Gastroesophageal sphincter (tissue), 4 donors: ENCODE data around the gene AUTS2. TPM values are rescaled to one million over a fixed set of nuclear protein-coding genes. Genes with fewer than 3 reads are reported as not detected.

ENCODE experiments used
- ATAC-seq: fragments of 150-250 bp; one replicate; pipeline ENCODE4 v1.9.1; 2016; ENCODE audit warnings: mild to moderate bottlenecking, moderate library complexity
- H3K27ac ChIP-seq, 4 donors: fragments of 200-600 bp; sonication (generic) in 3 of 4; 1 replicate in 3 of 4; 2 replicates in 1 of 4; pipeline ENCODE4 v1.5.1; 2016 to 2019
- H3K27me3 ChIP-seq: fragments of 200-600 bp; sonication (generic); one replicate; pipeline ENCODE4 v1.5.1; 2019
- H3K36me3 ChIP-seq, 2 donors: fragments of 200-600 bp; sonication (generic); one replicate each; pipeline ENCODE4 v1.5.1; 2019; ENCODE audit warnings: control low read depth in 1 of 2
- H3K4me1 ChIP-seq, 3 donors: fragments of 200-600 bp; sonication (generic); 1 replicate in 2 of 3; 2 replicates in 1 of 3; pipeline ENCODE4 v1.5.1; 2016 to 2019; ENCODE audit warnings: control low read depth in 2 of 3
- H3K4me3 ChIP-seq, 2 donors: fragments of 200-600 bp; sonication (generic); one replicate each; pipeline ENCODE4 v1.5.1; 2019; ENCODE audit warnings: mild to moderate bottlenecking in 1 of 2, moderate library complexity in 1 of 2
- H3K9me3 ChIP-seq, 3 donors: fragments of 200-600 bp; sonication (generic); one replicate each; pipeline ENCODE4 v1.5.1; 2017 to 2019; ENCODE audit warnings: control low read depth in 2 of 3
- EP300 ChIP-seq: sonication (generic); formaldehyde crosslinking; IDR thresholded peaks from one replicate; pipeline ENCODE4 v1.6.1; 2017; ENCODE audit warnings: antibody characterized with exemption, mild to moderate bottlenecking
- POLR2A ChIP-seq, 2 donors: fragments of 450-650 bp; IDR thresholded peaks; one replicate each; pipeline ENCODE4 v1.6.1; 2017; ENCODE audit warnings: antibody characterized with exemption in 2 of 2, mild to moderate bottlenecking in 2 of 2, moderate library complexity in 1 of 2
- POLR2AphosphoS5 ChIP-seq: sonication (generic); formaldehyde crosslinking; IDR thresholded peaks from one replicate; pipeline ENCODE4 v1.6.1; 2017; ENCODE audit warnings: antibody characterized with exemption
- WGBS, 2 donors: methylation state at CpG; one replicate each; pipeline ENCODE4 v1.1.5; 2018; ENCODE audit warnings: low coverage in 1 of 2; 5-methylcytosine and 5-hydroxymethylcytosine counted together
- total RNA-seq, 4 donors: library from RNA; depleted of rRNA; stranded (reverse); fragments of >200 nt; gene quantifications; one replicate each; pipeline ENCODE4 v1.1.0, GENCODE V29; 2016
- TF ChIP-seq, protein P1 (sequence below), 4 experiments: fragments of 200-600 bp in 2 of 4; fragments of 450-650 bp in 2 of 4; sonication (generic) in 1 of 4; IDR thresholded peaks; one replicate each; pipeline ENCODE4 v1.5.1; 2017 to 2019; ENCODE audit warnings: antibody characterized with exemption in 4 of 4, mild to moderate bottlenecking in 2 of 4, moderate library complexity in 2 of 4

AUTS2 gene
- total RNA-seq, 4 donors from 2014 or later = 12.2 to 48.7 (median 44.1) TPM

DNA sequence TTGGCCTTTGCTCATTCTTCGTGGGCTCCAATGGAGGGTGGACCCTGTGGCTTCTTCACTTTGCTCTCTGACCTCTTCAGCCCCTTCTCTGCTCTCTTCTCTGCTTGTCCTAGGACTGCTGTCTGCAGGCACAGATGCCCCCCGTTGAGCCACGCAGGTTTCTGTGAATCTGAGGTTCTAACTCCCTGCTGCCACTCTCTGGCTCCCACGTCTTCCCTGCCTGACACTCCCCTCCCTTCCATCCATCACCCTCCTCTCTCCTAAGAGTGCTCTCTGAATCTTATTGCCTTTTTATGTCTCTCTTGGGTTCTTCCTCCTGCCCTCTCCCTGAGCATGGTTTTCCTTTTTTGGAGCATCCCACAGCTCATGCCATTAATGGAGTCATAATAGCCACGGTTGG is 1034.1 kb downstream of the AUTS2 start:
- WGBS, 2 donors = 92 to 93% methylated on average over 4 to 5 of the region's 5 CpGs
- Histone ChIP-seq H3K4me1 (no peaks in the 10 kb centered on the region), H3K9me3 (no peaks in the 10 kb centered on the region), H3K27me3 (no peaks in the 10 kb centered on the region), H3K36me3 (no peaks in the 10 kb centered on the region), H3K4me3 (no peak overlapping the region), H3K27ac (no peak overlapping the region)
- TF ChIP-seq, protein P1, sequence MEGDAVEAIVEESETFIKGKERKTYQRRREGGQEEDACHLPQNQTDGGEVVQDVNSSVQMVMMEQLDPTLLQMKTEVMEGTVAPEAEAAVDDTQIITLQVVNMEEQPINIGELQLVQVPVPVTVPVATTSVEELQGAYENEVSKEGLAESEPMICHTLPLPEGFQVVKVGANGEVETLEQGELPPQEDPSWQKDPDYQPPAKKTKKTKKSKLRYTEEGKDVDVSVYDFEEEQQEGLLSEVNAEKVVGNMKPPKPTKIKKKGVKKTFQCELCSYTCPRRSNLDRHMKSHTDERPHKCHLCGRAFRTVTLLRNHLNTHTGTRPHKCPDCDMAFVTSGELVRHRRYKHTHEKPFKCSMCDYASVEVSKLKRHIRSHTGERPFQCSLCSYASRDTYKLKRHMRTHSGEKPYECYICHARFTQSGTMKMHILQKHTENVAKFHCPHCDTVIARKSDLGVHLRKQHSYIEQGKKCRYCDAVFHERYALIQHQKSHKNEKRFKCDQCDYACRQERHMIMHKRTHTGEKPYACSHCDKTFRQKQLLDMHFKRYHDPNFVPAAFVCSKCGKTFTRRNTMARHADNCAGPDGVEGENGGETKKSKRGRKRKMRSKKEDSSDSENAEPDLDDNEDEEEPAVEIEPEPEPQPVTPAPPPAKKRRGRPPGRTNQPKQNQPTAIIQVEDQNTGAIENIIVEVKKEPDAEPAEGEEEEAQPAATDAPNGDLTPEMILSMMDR (IDR thresholded peaks at IDR 0.05) = no peak
- TF ChIP-seq EP300 (no peak), POLR2A (IDR thresholded peaks at IDR 0.05) (no peak), POLR2AphosphoS5 (no peak)
- ATAC-seq = no peak

DNA sequence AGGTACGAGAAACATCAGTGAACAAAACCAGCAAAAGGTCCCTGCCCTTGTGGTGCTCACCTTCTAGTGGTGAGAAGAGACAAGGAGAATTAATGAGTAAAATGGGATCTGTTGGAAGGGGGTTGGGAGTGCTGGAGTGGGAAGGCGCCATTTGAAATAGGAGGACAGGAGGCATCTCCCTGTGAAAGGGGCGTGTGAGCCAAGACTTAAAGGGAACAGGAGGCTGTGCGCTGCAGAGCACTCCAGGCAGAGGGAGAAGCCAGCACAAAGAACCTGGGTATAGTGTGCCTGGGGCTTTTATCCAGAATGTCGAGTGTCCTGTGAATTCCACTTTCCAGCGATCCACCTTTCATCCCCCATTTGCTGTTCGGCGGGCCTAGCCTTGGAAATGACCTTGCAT is 1035.8 kb downstream of the AUTS2 start:
- no peak for ATAC-seq
- TF ChIP-seq EP300 (no peak), POLR2A (IDR thresholded peaks at IDR 0.05) (no peak)
- TF ChIP-seq, protein P1 (IDR thresholded peaks at IDR 0.05) = no peak
- no peaks in the 10 kb centered on the region for H3K36me3 ChIP-seq
- H3K27ac ChIP-seq = no peak overlapping the region
- H3K9me3 ChIP-seq = no peaks in the 10 kb centered on the region
- H3K4me3 ChIP-seq = no peak overlapping the region
- H3K27me3 ChIP-seq = no peaks in the 10 kb centered on the region
- WGBS, 2 donors = 94 to 97% methylated on average over 6 to 7 of the region's 8 CpGs
- H3K4me1 ChIP-seq = peaks cover 0 to 13% (median 0%) of the 10 kb centered on the region in 3 donors

DNA sequence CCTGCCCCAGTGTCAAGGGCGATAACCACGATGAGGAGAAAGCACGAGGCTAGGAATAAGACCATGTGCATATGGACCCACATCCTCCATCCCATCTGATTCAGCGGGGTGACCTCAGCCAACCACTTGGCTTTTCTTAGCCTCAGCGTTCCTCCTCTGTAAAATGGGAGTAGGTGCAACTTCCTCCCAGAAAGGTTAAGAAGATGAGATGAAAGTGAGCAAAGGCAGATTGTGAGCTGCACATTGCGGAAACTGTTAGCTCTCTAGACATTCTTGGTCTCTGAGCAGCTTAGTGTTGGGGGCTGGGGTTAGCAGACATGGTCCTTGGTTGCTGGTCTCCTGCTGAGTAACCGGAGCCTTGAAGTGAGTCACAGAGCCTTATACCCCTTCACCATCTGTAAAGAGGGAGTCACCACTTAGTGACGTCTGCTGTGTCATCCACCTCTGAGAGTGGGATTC is 1036.4 kb downstream of the AUTS2 start:
- TF ChIP-seq EP300 (no peak), POLR2AphosphoS5 (no peak), POLR2A (IDR thresholded peaks at IDR 0.05) (no peak)
- TF ChIP-seq, protein P1 (IDR thresholded peaks at IDR 0.05) = no peak
- Histone ChIP-seq H3K27me3 (no peaks in the 10 kb centered on the region), H3K4me3 (no peak overlapping the region), H3K36me3 (no peaks in the 10 kb centered on the region), H3K9me3 (no peaks in the 10 kb centered on the region), H3K27ac (no peak overlapping the region), H3K4me1 (peaks cover 0 to 13% (median 0%) of the 10 kb centered on the region in 3 donors)
- ATAC-seq = no peak
- WGBS, 2 donors = 80 to 94% methylated on average over 2 to 6 of the region's 8 CpGs

DNA sequence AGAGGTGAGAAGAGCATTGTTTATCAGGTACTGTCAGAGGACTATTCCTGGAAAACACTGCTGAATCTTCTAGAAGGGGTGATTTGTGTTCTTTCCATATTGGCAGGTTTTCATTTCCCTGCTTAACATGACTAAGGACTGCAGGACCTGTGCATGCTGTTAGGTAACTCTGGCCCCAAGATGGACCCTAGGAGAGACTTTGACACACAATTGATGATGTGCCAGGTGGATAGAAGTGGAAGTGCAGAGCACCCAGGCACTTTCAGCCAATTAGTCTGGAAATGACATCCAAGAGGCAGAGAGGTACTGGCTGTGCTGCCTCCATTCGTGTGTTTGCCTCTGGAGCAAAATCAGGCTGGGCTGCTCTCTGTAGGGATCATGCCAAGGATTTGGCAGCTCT is 1037.4 kb downstream of the AUTS2 start:
- TF ChIP-seq, protein P1 (IDR thresholded peaks at IDR 0.05) = no peak
- no peak for TF ChIP-seq POLR2A (IDR thresholded peaks at IDR 0.05)
- TF ChIP-seq POLR2AphosphoS5 = no peak
- no peak for TF ChIP-seq EP300
- no peaks in the 10 kb centered on the region for H3K27me3 ChIP-seq
- H3K4me3 ChIP-seq = no peak overlapping the region
- WGBS, 2 donors = 86% methylated on average over 1 of the region's 1 CpG; no CpG with 5 or more reads in 1 of the 2 donors
- no peaks in the 10 kb centered on the region for H3K36me3 ChIP-seq
- no peak overlapping the region for H3K27ac ChIP-seq
- H3K9me3 ChIP-seq = no peaks in the 10 kb centered on the region
- peaks cover 0 to 13% (median 0%) of the 10 kb centered on the region in 3 donors for H3K4me1 ChIP-seq
- no peak for ATAC-seq

DNA sequence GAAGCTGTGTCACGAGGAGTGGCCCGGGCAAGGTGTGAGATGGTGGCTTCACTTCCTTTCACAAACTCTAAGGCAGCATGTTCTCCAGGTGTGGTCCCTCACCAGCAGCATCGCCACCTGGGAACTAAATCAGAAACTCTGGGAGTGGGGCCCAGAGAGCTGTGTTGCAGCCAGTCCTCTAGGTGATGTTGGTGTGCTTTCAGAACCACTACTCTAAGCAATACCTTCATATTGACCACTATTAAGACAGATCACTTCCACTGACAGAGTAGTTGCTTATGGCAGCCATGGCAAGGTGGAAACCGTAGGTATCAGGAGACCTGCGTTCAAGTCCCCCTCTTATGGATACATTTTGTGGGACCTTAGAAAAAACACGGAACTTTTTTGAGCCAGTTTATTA is 1037.9 kb downstream of the AUTS2 start:
- no peak for TF ChIP-seq POLR2A (IDR thresholded peaks at IDR 0.05)
- TF ChIP-seq, protein P1 (IDR thresholded peaks at IDR 0.05) = no peak
- no peak for TF ChIP-seq EP300
- no peak for TF ChIP-seq POLR2AphosphoS5
- H3K4me3 ChIP-seq = no peak overlapping the region
- no peak overlapping the region for H3K27ac ChIP-seq
- no peaks in the 10 kb centered on the region for H3K9me3 ChIP-seq
- H3K36me3 ChIP-seq = no peaks in the 10 kb centered on the region
- 91 to 95% methylated on average over 3 to 4 of the region's 6 CpGs for WGBS, 2 donors
- ATAC-seq = no peak
- peaks cover 0 to 13% (median 0%) of the 10 kb centered on the region in 3 donors for H3K4me1 ChIP-seq
- H3K27me3 ChIP-seq = no peaks in the 10 kb centered on the region
